GM19438 (cell line): ENCODE measurements around the gene OR13G1.
"Not testable (repeated sequence)": the region's sequence is repeated elsewhere in the genome, so short reads cannot be mapped to it uniquely, and the experiment has no call there.

Experiments
- ATAC-seq: cut with Tn5 transposase; IDR thresholded peaks from one replicate; pipeline ENCODE4 v1.9.1; 2021; ENCODE audit warnings: low read depth; ENCODE audit not compliant: unreplicated experiment

OR13G1 gene, protein sequence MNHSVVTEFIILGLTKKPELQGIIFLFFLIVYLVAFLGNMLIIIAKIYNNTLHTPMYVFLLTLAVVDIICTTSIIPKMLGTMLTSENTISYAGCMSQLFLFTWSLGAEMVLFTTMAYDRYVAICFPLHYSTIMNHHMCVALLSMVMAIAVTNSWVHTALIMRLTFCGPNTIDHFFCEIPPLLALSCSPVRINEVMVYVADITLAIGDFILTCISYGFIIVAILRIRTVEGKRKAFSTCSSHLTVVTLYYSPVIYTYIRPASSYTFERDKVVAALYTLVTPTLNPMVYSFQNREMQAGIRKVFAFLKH

GRCh38 chr1:247679639-247680038 is at the start of gene OR13G1:
Gene OR13G1, minus strand, starts transcription at chr1:247679739. Its CDS starts 6,698 bp downstream, at chr1:247673041.
- no peak for ATAC-seq

DNA sequence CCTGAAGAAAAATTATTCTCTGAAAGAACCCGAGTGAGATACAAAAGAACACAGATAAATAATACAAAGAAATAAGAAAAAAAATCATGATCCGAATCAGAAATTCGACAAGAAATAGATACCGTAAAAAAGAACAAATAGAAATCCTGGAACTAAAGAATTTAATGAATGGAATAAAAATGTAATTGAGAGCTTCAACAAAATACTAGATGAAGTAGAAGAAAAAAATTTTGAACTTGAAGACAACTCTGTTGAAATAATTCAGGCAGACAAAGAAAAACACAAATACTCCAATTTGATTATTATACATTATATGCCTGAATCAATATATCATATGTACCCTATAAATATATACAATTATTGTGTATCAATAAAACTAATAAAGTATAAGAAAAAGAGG is 41.7 kb upstream of the OR13G1 start:
- no peak for ATAC-seq

- ATAC-seq, result no peak
Observed at GRCh38 chr1:247716546-247716945, 37.0 kb upstream of the OR13G1 start, which contains the start of gene OR6F1. Gene OR6F1, minus strand, starts transcription at chr1:247716646. Its CDS starts 3,891 bp downstream, at chr1:247712755.

GRCh38 chr1:247713753-247714152 is 34.2 kb upstream of the OR13G1 start:
- no peak for ATAC-seq

DNA sequence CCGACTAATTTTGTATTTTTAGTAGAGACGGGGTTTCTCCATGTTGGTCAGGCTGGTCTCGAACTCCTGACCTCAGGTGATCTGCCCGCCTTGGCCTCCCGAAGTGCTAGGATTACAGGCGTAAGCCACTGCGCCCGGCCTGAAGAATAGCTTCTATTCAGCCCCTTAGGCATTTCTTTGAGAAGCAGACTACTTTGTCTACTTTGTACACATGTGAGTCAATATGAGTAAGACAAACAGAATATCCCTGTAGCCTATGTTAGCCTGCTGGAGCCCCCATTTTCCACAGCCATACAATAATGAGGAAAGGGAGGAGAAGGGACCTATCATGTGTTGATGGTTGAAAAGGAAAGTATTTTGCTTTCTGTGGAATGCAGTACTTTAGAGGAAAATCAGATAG is 31.1 kb upstream of the OR13G1 start:
- ATAC-seq, result not testable (repeated sequence)

GRCh38 chr1:247701338-247701737 is 21.8 kb upstream of the OR13G1 start:
- no peak for ATAC-seq

DNA sequence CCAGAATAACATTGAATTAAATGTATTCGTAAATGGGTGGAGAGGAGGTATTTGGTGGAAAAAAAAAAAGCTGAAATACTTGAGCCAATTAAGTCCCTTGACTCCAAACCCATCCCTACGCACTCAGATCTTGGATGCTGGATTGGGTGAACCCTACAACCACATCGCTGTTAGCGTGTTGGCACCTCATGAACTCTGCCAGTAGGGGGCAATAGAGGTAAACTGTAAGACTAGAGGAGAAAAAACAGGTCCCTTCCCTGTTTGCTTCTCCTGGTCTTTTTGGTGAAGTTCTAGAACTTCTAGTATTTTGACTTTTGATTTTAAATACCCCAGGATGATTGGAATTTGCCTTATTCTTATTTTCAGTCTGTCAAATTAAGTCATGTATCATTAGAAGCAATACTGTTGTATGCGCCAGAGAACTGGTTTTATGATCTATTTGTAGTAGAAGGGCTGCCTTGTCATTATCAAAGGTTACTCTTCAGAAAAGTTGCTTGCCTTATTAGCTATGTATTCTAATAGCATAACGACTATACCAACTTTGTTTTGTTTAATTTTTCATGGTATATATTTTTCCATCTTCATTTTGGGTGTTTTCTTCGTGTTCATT is 1.9 kb upstream of the OR13G1 start:
- peak; percentile 92 for ATAC-seq

DNA sequence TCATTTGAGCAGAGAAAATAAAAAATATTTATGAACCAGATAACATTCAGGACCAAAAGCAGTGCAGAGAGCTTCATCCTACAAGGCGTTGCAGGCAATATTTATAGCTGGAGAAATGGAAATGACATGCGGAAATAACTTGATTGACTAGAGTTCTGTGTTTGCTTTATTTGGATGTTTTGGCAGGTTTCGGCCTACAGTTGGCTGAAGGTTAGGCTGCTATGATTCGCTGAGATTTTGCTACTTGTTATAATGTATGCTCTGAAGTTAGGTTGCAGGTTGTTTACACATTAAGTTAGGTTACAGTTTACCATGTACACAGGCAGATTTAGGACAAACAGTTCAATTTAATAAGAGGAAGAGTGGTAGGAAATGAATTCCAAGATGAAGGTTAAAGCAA is 632 bp upstream of the OR13G1 start:
- no peak for ATAC-seq

DNA sequence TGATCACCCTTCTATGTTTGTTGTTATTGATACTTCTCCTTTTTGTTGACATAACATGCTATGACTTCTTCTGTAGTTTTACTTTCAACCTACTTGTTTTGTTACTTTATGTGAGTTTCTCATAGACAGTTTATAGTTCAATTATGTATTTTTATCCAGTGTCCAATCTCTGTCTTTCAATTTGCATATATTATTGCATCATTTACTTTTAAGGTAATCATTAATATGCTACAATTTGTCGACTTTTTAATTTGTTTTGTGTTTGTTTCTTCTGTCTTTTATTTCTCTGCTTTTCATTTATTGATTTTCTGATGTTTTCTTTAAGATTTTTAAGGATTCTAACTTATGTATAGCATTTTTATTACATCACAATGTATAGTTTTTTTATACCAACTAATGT is 10.3 kb downstream of the OR13G1 start:
- ATAC-seq, result no peak

DNA sequence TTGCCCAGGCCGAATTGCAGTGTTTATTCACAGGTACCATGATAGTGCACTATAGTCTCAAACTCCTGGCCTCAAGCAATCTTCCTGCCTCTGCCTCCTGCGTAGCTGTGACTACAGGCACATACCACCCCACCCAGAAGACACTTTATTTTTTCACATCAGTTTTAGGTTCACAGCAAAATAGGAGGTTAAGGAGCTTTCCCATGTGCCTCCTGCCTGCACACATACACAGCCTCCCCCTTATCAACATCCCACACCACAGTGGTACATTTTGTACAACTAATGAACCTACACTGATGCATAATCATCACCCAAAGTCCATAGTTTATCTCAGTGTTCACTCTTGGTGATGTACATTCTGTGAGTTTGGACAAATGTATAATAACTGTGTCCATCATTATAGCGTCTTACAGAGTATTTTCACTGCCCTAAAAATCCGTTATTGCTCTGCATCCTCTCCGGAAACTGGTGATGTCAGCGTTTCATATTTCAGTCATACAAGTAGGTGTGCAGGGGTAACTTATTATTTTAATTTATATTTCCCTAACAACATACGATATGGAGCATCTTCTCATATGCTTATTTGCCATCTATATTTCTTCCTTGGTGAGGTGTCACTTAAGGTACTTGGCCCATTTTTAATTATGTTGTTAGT is 23.2 kb downstream of the OR13G1 start:
- ATAC-seq, result no peak

DNA sequence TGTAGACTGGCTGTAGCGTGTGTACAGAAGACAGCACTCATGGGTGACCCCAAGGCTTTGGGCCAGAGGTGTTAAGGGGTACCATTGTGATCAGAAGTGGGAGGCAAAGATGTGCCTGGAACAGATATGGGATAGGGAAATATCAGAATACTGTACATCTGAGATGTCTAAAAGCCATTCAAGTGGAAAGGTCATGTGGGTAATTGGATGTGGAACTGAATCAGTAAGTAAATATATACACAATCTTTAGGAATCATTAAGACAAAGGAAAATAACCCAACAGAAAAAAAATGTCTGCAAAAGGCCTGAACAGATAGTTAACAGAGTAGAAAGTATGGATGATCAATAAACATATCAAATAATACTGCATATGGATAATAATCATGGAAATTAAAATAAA is 26.5 kb downstream of the OR13G1 start:
- no peak for ATAC-seq

DNA sequence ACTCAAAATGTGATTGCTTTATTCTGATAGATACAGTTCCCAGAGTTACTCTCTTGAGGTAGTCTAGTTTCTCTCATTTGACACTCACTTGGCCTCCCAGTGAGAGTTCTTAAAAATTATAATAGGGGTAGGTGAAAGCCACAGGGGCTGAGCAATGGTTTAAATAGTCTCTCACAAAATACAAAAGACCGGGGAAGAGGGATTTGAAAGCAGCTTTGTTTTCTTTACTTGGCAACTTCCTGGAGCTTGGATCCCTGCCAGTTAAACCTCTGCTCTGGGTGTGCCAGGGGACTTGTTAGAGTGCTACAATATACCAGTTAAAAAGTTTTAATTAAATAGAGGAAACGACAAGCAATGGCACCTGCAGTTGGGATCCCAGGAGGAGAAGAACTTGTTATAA is 31.7 kb downstream of the OR13G1 start:
- no peak for ATAC-seq

- no peak for ATAC-seq
Observed at GRCh38 chr1:247646867-247647266, 32.7 kb downstream of the OR13G1 start.

GRCh38 chr1:247642742-247643141 is 36.8 kb downstream of the OR13G1 start:
- ATAC-seq, result no peak

GRCh38 chr1:247639381-247639981 is 40.1 kb downstream of the OR13G1 start:
- ATAC-seq, result no peak

DNA sequence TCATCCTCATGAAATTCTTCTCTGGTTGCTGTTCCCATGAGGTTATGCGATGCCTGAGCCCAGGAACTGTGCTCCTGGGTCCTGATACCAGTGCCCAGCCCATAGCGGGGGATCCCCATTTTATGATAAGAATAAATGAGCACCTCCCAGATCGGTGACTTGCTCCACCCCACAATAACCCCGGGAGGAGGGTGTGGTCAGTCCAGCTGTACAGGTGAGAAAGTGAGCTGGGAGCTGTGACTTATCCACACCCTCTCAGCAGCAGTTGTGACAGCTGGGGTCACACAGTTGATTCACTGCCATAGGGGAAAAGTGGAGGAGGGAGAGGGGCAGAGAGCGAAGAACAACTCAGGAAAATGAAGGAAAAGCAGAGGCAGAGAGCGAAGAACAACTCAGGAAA is 40.8 kb downstream of the OR13G1 start:
- ATAC-seq, result no peak

- ATAC-seq, result no peak
Observed at GRCh38 chr1:247638011-247638410, 41.5 kb downstream of the OR13G1 start.

GRCh38 chr1:247627951-247628350 is 51.6 kb downstream of the OR13G1 start:
- no peak for ATAC-seq
